ENCODE results near the gene ARL8A.

ARL8A gene

GRCh38 chr1:202123336-202123813 lies 21.2 kb downstream of the ARL8A start:
- no peak for DNase-seq
- no peak overlapping the region for H3K4me3 ChIP-seq (ENCODE audit: low read depth, low read length)
- peaks cover 4% of the 10 kb centered on the region for H3K27me3 ChIP-seq (replicated peaks)
- H3K27ac ChIP-seq: no peak overlapping the region
- H3K36me3 ChIP-seq (replicated peaks): no peaks in the 10 kb centered on the region
- TF ChIP-seq, protein P1, sequence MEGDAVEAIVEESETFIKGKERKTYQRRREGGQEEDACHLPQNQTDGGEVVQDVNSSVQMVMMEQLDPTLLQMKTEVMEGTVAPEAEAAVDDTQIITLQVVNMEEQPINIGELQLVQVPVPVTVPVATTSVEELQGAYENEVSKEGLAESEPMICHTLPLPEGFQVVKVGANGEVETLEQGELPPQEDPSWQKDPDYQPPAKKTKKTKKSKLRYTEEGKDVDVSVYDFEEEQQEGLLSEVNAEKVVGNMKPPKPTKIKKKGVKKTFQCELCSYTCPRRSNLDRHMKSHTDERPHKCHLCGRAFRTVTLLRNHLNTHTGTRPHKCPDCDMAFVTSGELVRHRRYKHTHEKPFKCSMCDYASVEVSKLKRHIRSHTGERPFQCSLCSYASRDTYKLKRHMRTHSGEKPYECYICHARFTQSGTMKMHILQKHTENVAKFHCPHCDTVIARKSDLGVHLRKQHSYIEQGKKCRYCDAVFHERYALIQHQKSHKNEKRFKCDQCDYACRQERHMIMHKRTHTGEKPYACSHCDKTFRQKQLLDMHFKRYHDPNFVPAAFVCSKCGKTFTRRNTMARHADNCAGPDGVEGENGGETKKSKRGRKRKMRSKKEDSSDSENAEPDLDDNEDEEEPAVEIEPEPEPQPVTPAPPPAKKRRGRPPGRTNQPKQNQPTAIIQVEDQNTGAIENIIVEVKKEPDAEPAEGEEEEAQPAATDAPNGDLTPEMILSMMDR (IDR thresholded peaks at IDR 0.05; ENCODE audit: low read depth, low read length, missing control alignments): no peak
- in situ Hi-C loops (cut with HindIII; ENCODE audit: low pct_ligation_motif_present, low sequenced_read_pairs): no loop called here

GRCh38 chr1:202122639-202123335 lies 21.8 kb downstream of the ARL8A start, which contains the start of gene GPR37L1:
Gene GPR37L1, plus strand, starts transcription at chr1:202122917. Its CDS starts 47 bp downstream, at chr1:202122964.
- in situ Hi-C loops (cut with HindIII; ENCODE audit: low pct_ligation_motif_present, low sequenced_read_pairs): no loop called here
- Histone ChIP-seq H3K27me3 (replicated peaks) (peaks cover 4% of the 10 kb centered on the region), H3K36me3 (replicated peaks) (no peaks in the 10 kb centered on the region), H3K4me3 (ENCODE audit: low read depth, low read length) (no peak within 1 kb of the TSS), H3K27ac (no peak within 1 kb of the TSS)
- no peak for DNase-seq
- TF ChIP-seq, protein P1 (IDR thresholded peaks at IDR 0.05; ENCODE audit: low read depth, low read length, missing control alignments): peak; percentile 79

GRCh38 chr1:202121006-202121405 lies 23.5 kb downstream of the ARL8A start:
- Histone ChIP-seq H3K36me3 (replicated peaks) (no peaks in the 10 kb centered on the region), H3K27ac (no peak overlapping the region), H3K27me3 (replicated peaks) (peaks cover 4% of the 10 kb centered on the region), H3K4me3 (ENCODE audit: low read depth, low read length) (no peak overlapping the region)
- no peak for DNase-seq
- in situ Hi-C loops (cut with HindIII; ENCODE audit: low pct_ligation_motif_present, low sequenced_read_pairs): no loop called here
- TF ChIP-seq, protein P1 (IDR thresholded peaks at IDR 0.05; ENCODE audit: low read depth, low read length, missing control alignments): no peak

- no peak overlapping the region for H3K27ac ChIP-seq
- H3K27me3 ChIP-seq (replicated peaks): no peaks in the 10 kb centered on the region
- DNase-seq: no peak
- in situ Hi-C loops (cut with HindIII; ENCODE audit: low pct_ligation_motif_present, low sequenced_read_pairs): no loop called here
- H3K4me3 ChIP-seq (ENCODE audit: low read depth, low read length): no peak overlapping the region
- H3K36me3 ChIP-seq (replicated peaks): no peaks in the 10 kb centered on the region
- TF ChIP-seq, protein P1 (IDR thresholded peaks at IDR 0.05; ENCODE audit: low read depth, low read length, missing control alignments): no peak
Measured at GRCh38 chr1:202117898-202118371, 26.6 kb downstream of the ARL8A start.

- in situ Hi-C loops (cut with HindIII; ENCODE audit: low pct_ligation_motif_present, low sequenced_read_pairs): no loop called here
- no peak overlapping the region for H3K4me3 ChIP-seq (ENCODE audit: low read depth, low read length)
- H3K36me3 ChIP-seq (replicated peaks): no peaks in the 10 kb centered on the region
- no peak for DNase-seq
- H3K27me3 ChIP-seq (replicated peaks): no peaks in the 10 kb centered on the region
- no peak overlapping the region for H3K27ac ChIP-seq
- TF ChIP-seq, protein P1 (IDR thresholded peaks at IDR 0.05; ENCODE audit: low read depth, low read length, missing control alignments): no peak
Measured at GRCh38 chr1:202116287-202116686, 28.2 kb downstream of the ARL8A start.

Data from brain microvascular endothelial cell (primary cell).